Glomerular visceral epithelial cell (primary cell): ENCODE results near the gene TAS2R3.

Experiments used
- DNase-seq: peaks from one replicate; pipeline ENCODE4 v3.0.0-alpha.2; 2016; ENCODE audit errors: extremely low spot score

The TAS2R3 gene

GRCh38 chr7:141785706-141786552 lies 22.0 kb downstream of the TAS2R3 start:
- DNase-seq = peak; percentile 53

GRCh38 chr7:141788296-141788695 lies 24.4 kb downstream of the TAS2R3 start:
- no peak for DNase-seq

GRCh38 chr7:141789917-141790316 lies 26.0 kb downstream of the TAS2R3 start, which contains the start of gene TAS2R5:
Gene TAS2R5 (plus strand): TSS chr7:141790217. CDS start chr7:141790362, 145 bp downstream.
- no peak for DNase-seq

- no peak for DNase-seq
Observed at GRCh38 chr7:141792526-141792925, 28.6 kb downstream of the TAS2R3 start.
